Measurements from ENCODE around the gene SEMA5A.

GRCh38 chr5:9020996-9021395 lies 524.9 kb downstream of the SEMA5A start:
- TF ChIP-seq, protein P1, sequence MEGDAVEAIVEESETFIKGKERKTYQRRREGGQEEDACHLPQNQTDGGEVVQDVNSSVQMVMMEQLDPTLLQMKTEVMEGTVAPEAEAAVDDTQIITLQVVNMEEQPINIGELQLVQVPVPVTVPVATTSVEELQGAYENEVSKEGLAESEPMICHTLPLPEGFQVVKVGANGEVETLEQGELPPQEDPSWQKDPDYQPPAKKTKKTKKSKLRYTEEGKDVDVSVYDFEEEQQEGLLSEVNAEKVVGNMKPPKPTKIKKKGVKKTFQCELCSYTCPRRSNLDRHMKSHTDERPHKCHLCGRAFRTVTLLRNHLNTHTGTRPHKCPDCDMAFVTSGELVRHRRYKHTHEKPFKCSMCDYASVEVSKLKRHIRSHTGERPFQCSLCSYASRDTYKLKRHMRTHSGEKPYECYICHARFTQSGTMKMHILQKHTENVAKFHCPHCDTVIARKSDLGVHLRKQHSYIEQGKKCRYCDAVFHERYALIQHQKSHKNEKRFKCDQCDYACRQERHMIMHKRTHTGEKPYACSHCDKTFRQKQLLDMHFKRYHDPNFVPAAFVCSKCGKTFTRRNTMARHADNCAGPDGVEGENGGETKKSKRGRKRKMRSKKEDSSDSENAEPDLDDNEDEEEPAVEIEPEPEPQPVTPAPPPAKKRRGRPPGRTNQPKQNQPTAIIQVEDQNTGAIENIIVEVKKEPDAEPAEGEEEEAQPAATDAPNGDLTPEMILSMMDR (IDR thresholded peaks at IDR 0.05): no peak
- no peak for TF ChIP-seq POLR2A (IDR thresholded peaks at IDR 0.05)
